ENCODE data around the gene EML1.

Gene EML1

DNA sequence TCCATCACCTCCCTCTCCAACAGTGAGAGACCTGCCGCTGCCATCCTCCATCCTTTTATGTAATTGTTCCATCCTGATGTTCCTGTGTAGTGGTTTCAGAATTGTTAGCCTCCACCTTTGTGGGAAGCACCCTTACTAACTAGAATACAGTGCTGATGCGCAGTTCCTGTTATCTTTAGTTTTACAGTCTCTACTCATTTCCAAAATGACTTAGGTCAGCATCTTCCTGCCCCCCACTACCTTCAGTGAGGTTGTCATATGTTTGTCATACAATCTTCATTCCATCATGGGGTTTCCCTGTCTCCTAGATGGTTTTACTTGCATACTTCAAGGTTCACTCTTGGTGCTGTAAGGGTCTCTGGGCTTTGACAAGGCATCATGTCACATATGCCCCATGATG, 69.8 kb downstream of the EML1 start:
- no peak for DNase-seq (ENCODE audit: low spot score)
- TF ChIP-seq, protein P1, sequence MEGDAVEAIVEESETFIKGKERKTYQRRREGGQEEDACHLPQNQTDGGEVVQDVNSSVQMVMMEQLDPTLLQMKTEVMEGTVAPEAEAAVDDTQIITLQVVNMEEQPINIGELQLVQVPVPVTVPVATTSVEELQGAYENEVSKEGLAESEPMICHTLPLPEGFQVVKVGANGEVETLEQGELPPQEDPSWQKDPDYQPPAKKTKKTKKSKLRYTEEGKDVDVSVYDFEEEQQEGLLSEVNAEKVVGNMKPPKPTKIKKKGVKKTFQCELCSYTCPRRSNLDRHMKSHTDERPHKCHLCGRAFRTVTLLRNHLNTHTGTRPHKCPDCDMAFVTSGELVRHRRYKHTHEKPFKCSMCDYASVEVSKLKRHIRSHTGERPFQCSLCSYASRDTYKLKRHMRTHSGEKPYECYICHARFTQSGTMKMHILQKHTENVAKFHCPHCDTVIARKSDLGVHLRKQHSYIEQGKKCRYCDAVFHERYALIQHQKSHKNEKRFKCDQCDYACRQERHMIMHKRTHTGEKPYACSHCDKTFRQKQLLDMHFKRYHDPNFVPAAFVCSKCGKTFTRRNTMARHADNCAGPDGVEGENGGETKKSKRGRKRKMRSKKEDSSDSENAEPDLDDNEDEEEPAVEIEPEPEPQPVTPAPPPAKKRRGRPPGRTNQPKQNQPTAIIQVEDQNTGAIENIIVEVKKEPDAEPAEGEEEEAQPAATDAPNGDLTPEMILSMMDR (IDR thresholded peaks at IDR 0.05; ENCODE audit: extremely low read depth, missing control alignments), result no peak

DNA sequence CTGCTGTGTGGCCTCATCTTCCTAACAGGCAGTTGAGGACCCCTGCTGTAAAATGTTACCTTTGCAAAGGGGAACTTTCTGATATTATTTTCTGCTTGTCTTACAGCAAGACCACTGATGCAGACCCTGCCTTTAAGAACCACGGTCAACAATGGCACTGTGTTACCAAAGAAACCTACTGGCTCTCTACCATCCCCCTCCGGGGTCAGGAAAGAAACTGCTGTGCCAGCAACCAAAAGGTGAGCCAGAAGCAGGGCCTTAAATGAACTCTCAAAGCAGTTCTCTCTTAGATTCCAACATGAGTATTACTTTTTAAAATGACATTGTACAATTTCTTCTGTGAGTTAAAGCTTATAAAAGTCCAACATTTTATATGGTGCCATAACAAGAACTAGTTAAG, 72.2 kb downstream of the EML1 start:
- TF ChIP-seq, protein P1 (IDR thresholded peaks at IDR 0.05; ENCODE audit: extremely low read depth, missing control alignments), result no peak
- no peak for DNase-seq (ENCODE audit: low spot score)

DNA sequence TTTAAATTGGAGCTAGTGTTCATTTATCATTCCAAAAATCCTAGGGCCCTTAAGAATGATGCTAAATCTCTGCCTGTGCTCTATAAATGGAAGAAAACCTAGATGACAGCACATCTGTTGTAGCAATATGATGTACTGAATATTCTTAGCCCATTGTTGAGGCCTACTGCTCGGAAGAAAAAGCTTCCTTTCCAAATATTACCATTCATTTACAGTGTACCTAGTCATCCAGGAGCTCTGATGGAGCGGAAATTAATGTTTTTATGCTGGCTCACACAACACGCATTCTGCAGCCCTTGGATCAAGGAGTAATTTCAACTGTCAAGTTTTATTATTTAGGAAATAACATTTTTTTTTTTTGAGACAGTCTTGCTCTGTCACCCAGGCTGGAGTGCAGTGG, 77.4 kb downstream of the EML1 start:
- DNase-seq (ENCODE audit: low spot score), result no peak
- TF ChIP-seq, protein P1 (IDR thresholded peaks at IDR 0.05; ENCODE audit: extremely low read depth, missing control alignments), result no peak

DNA sequence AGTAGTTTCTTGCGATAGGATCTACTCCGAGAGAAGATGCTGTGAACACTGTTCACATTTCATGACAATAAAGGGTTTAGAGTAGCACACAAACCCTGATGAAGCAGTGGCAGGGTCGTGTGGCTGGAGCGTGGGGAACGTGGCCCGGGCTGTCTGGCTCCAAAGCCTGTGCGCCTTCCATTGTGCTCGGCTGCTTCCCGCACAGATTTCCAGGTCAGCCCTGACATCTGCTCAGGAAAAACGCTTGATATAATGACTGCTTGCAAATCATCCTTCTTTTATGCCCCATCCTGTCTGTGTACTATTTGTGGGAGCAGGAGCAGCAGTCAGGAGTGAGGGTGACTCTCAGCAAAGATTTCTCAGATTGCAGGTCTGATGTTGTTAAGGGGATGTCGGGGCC, 78.6 kb downstream of the EML1 start:
- TF ChIP-seq, protein P1 (IDR thresholded peaks at IDR 0.05; ENCODE audit: extremely low read depth, missing control alignments), result no peak
- no peak for DNase-seq (ENCODE audit: low spot score)

DNA sequence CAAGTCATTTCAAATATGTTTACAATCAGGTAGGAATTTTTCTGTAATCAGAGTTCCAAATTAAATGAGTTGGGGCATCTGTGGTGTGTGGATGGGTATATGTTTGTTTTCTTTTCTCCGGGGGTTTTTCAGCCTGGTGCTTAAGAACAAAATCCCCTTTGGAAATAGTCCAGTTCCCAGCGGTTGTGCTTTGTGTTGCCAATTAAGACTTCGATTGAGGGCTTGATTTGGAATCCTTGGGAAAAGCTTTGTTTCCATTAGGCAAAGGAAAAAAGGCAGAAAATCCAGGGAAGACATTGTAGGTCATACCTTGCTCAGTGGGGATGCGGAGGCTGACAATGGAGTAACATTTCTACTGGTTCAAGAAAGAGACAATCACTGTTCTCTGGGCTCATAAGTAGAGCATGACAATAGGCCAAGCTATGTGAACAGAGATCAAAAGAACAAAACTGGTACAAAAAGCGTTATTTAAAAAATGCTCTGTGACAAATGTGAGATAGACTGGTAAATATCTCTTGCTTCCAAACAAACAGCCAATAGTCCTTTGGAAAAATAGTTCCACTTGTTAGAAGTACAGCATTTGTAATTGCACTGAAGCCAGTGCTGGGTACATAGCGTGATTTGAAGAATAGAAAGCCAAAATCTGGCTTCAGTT, 79.7 kb downstream of the EML1 start:
- TF ChIP-seq, protein P1 (IDR thresholded peaks at IDR 0.05; ENCODE audit: extremely low read depth, missing control alignments), result no peak
- DNase-seq (ENCODE audit: low spot score), result no peak

DNA sequence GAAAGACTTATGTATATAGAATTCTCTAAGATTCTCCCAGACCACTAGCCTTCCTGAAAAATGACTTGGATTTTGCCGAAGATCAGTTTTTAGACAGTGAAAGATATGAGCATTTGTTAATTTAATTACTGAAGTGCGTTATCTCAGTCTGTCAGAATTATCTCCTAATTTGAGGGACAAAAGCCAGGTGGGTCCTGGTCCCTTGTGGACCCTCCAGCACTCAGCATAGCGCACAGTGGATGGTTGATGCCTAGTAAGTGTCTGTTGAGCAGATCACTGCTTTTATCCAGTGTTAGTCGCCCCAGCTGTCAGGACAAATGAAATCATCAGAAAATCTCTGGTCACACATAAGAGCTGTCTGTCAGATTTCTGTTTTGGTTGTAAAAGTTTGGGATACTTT, 80.4 kb downstream of the EML1 start:
- DNase-seq (ENCODE audit: low spot score), result no peak
- TF ChIP-seq, protein P1 (IDR thresholded peaks at IDR 0.05; ENCODE audit: extremely low read depth, missing control alignments), result no peak

DNA sequence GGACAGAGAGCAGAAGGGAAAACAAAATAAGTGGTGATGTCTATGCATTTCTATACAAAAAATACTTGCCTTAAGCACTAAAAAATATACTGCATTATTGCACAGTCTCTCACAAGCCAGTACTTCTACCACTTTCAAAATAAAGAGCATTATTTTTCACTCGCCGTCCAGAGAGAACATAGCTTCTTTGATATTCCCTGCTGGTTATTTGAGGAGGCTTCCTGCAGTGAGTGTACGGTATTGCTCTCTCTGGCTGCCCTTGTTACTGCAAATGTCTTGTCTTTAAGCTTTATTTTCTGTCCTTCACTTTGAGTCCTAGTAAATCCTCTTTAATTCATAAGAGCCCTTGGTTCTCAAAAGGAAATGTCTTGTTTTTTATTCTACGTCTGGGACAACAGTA, 81.1 kb downstream of the EML1 start:
- no peak for DNase-seq (ENCODE audit: low spot score)
- TF ChIP-seq, protein P1 (IDR thresholded peaks at IDR 0.05; ENCODE audit: extremely low read depth, missing control alignments), result no peak

Measured in GM20000 (cell line).